GM18505 (cell line): ENCODE data around the gene PNMT.

ENCODE experiments used
- ATAC-seq: cut with Tn5 transposase; IDR thresholded peaks from one replicate; pipeline ENCODE4 v1.9.1; 2021; ENCODE audit not compliant: unreplicated experiment
- POLR2A ChIP-seq: IDR thresholded peaks from 4 replicates; pipeline ENCODE4 v1.6.1; 2011; ENCODE audit warnings: borderline replicate concordance; ENCODE audit not compliant: insufficient read depth, insufficient read length; ENCODE audit errors: extremely low read depth

Gene PNMT

DNA sequence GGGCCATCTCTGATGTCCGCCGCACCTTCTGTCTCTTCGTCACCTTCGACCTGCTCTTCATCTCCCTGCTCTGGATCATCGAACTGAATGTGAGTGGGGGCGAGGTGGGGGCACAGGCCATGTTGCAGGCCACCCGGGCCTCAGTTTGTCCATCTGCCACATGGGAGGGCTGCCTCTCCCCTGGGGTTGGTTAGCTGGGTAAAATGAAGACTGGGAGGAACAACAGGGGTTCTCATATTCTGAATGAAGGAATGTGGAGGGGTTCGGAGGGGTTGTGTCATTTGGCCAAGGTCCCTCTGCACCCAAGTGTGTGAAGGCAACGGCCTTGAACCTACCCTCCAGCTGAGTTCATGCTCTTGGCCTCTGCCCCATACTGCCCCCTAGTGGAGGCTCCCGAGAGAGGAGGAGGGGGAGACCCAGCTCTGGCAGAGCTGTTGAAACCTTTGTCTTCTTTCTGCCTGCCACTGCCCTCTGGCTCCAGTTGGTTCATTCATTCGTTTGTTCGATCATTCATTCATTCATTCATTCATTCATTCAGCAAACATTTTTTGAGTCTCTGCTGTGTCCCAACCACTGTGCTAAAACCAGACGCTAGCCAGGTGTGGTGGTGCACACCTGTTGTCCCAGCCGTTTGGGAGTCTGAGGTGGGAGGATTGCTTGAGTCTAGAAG is 14.5 kb upstream of the PNMT start:
- ATAC-seq: no peak
- no peak for TF ChIP-seq POLR2A

DNA sequence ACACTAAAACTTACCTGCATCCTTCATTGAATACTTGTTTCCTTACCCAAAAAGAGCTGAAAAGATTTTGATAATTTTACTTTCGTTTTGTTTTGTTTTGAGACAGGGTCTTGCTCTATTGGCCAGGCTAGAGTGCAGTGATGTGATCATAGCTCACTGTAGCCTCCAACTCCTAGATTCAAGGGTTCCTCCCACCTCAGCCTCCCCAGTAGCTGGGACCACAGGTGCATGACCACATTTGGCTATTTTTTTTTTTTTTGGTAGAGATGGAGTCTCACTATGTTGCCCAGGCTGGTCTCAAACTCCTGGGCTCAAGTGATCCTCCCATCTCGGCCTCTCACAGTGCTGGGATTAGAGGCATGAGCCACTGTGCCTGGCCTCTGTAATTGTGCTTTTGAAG is 13.1 kb upstream of the PNMT start:
- ATAC-seq: no peak
- no peak for TF ChIP-seq POLR2A

DNA sequence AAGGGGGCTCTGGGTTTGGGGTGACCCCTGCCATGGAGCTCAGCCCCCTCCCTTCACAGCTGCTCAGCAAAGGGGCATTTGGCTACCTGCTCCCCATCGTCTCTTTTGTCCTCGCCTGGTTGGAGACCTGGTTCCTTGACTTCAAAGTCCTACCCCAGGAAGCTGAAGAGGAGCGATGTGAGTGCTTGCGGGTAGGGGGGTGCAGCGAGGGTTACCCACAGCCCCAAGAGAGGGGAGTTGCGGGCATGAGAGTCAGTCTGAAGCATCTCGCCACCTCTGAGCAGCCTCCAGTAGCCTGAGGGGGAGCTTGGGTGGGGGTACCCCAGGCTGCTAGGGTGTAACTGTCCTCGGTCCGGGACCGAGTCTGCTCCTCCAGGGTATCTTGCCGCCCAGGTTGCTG is 9.9 kb upstream of the PNMT start:
- TF ChIP-seq POLR2A: no peak

DNA sequence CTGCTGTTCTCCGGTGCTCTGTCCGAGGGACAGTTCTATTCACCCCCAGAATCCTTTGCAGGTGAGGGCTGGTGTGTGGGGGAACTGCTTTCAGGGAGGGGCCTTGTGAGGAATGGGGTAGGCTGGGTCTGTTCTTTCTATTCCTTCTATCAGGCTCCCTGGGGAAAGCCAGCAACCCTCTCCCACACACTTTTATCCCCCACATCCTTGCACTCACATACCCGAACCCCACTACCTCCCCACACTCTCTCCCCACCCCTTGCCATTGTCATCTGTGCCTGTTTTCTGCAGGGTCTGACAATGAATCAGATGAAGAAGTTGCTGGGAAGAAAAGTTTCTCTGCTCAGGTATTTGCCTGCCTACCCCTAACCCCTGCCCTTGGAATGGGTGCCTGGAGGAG is 9.5 kb upstream of the PNMT start:
- no peak for TF ChIP-seq POLR2A
- ATAC-seq: no peak

More for the DNA sequence above, 9.9 kb upstream of the PNMT start:
- no peak for ATAC-seq

DNA sequence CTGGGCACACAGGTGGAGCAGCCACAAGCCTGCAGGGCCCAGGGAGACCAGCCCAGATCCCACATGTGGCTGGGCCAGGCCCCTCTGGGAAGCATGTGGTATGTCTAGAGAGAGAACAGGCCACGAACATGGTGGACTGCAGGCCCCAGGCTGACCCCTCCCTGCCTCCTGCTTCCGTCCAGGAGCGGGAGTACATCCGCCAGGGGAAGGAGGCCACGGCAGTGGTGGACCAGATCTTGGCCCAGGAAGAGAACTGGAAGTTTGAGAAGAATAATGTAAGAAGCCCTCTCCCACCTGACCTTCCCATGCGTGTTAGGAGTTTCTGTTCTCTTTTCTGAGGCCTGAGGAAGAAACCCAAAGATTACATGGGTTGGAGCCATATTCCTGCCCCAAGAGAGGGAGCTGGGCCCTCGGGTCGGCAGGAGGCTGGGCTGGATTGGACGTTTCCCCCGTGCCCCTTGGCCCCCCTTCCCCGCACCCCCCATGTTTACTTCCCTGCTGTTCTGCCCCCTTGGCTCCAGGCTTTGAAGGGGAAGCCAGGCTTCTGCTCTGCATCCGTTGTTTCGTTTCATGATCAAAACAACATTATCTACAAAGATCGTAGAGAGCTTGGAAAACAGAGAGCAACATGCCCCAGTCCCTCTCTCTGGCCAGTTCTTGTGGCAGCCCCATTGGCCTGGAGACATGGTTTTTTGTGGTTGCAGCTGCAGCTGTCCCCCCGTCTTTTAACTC is 8.8 kb upstream of the PNMT start:
- ATAC-seq: no peak
- TF ChIP-seq POLR2A: no peak

DNA sequence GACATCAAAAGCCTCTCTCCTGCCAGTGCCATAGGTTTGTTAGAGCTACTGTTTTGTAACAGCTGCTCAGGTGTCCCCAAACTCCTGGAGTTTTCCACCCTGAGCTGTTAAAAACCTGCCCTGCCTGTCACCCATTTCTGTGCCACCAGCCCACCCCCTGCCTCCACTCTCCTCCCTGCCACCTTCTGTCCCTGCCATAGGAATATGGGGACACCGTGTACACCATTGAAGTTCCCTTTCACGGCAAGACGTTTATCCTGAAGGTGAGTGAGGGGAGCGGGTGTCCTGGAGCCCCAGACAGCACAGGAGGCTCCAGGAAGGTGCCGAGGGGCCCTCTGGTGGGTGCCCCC is 8.3 kb upstream of the PNMT start:
- TF ChIP-seq POLR2A: no peak
- ATAC-seq: no peak

DNA sequence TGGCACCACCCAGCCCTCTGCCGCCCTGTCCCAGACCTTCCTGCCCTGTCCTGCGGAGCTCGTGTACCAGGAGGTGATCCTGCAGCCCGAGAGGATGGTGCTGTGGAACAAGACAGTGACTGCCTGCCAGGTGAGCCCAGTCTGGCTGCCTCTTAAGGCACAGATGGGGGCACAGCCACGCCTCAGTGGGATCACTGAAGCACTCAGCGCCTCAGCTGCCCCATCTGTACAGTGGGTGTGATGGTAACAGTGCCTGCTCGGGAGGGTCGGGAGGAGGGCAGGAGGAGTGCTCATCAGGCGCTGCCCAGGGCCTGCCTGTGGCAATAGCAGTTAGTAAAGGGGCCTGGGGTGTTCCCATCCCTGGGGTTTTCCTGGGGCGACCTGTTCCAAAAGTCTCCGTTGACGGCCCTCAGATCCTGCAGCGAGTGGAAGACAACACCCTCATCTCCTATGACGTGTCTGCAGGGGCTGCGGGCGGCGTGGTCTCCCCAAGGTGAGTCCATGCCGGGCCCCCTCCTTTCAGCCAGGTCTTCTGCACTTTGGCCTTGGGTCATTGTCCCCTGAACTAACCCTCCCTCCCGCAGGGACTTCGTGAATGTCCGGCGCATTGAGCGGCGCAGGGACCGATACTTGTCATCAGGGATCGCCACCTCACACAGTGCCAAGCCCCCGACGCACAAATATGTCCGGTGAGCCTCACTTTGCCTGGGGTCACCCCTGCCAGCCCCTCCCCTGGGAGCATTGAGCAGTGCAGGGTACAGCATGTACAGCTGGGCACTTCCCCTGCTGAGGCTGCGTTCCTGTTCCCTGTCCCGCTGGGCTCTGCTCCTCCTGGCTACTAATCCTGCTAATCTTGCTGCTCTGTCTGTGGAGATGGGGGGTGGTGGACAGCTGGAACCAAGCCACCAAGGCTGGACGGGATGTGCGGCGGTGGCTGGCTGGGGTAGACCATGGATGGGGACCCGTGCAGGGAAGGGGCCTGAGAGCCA is 7.6 kb upstream of the PNMT start:
- TF ChIP-seq POLR2A: no peak
- ATAC-seq: no peak

DNA sequence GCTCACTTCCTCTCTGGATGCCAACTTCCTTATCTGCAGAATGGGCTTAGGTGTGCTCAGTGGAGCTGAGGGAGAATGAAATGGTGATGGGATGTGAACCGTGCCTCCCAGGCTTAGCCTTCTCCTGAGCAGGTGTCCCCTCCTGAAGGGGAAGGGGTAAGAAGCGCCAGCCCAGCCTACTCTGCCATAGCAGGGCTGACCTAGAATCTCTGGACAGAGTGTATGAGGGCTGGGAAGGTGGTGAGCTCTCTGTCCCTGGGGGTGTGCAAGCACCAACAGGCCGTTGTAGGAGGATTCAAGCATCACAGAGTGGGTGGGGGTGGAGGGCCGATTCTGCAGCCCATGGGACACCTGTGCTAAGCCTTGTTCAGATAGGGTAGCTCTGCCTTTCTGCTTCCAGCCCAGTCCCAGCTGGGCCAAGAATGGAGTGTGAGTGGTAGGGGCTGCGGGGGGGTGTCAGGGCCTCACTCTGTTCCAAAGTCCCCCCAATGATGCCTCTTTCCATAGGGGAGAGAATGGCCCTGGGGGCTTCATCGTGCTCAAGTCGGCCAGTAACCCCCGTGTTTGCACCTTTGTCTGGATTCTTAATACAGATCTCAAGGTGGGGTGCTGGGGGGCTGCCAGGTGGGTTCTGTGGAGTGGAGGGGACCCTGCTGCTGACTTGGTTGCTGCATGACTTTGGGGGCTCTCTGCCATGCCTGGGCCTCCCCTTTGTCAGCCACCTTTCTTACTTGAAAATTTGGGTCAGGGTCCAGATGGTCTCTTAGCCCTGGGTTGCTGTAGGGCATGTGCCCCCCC is 6.3 kb upstream of the PNMT start:
- no peak for TF ChIP-seq POLR2A
- ATAC-seq: no peak

DNA sequence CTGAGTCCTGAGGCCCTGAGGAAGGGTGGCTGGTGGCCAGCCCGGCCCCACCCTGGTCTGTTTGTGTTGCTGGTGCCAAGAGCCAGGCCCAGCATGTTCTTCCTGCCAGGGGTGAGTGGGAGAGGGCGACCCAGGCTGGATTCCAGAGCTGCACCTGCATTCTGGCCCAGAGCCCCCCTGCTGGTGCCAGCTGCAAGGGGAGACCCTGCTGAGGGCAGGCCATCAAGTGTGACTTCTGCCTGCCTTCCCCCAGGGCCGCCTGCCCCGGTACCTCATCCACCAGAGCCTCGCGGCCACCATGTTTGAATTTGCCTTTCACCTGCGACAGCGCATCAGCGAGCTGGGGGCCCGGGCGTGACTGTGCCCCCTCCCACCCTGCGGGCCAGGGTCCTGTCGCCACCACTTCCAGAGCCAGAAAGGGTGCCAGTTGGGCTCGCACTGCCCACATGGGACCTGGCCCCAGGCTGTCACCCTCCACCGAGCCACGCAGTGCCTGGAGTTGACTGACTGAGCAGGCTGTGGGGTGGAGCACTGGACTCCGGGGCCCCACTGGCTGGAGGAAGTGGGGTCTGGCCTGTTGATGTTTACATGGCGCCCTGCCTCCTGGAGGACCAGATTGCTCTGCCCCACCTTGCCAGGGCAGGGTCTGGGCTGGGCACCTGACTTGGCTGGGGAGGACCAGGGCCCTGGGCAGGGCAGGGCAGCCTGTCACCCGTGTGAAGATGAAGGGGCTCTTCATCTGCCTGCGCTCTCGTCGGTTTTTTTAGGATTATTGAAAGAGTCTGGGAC is 5.5 kb upstream of the PNMT start:
- TF ChIP-seq POLR2A: no peak
- no peak for ATAC-seq

DNA sequence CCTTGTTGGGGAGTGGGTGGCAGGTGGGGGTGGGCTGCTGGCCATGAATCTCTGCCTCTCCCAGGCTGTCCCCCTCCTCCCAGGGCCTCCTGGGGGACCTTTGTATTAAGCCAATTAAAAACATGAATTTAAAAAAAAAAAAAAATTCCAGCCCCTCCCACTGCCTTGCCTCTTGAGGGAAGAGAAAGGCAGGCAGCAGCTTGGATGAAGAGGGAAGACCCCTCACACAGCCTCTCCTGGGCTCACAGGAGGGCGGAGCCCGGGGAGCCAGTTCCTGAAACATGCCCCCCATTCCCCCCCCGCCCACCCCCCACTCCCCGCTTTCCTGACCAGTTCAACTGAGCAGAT is 4.9 kb upstream of the PNMT start:
- ATAC-seq: no peak
- TF ChIP-seq POLR2A: no peak

DNA sequence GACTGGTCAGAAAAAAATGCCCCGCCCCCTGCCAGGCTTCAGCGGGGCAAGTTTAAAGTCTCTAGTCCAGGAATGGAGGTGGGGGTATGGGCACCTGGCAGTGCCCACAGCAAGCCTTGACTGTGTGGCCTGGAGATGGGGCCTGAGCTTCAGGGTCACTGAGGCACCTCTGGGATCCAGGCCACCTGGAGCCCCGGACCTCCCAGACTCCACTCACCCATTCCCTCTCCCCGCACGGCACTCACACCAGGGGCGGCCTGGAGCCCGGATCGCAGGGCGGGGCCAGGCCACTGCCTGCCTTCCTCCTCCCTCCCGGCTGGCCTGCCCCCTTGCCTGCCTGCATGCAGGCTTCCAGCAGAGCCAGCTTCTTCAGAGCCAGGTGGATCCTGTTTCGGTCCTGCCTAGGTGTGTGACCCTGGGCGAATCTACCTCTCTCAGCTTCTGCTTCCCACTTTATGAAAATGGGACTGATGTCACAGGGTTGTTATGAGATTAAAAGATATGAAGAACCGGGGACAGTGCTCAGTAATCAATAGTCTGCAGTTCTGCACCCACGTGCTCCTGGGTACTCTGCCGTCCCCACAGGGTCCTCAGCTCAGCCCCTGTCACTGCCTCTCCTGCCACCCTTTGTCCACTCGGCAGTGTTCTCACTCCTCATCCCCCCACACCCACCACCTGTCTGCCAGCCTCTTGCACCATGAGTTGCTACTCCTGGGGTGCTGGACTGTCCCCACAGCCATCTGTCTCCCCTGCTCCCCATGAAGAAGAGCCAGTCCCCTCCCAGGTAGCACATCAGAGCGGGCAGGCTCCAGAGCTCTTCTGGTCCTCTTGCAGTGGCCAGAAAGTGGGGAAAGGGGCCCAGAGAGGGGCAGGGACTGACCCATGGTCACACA is 4.3 kb upstream of the PNMT start:
- no peak for ATAC-seq
- no peak for TF ChIP-seq POLR2A

DNA sequence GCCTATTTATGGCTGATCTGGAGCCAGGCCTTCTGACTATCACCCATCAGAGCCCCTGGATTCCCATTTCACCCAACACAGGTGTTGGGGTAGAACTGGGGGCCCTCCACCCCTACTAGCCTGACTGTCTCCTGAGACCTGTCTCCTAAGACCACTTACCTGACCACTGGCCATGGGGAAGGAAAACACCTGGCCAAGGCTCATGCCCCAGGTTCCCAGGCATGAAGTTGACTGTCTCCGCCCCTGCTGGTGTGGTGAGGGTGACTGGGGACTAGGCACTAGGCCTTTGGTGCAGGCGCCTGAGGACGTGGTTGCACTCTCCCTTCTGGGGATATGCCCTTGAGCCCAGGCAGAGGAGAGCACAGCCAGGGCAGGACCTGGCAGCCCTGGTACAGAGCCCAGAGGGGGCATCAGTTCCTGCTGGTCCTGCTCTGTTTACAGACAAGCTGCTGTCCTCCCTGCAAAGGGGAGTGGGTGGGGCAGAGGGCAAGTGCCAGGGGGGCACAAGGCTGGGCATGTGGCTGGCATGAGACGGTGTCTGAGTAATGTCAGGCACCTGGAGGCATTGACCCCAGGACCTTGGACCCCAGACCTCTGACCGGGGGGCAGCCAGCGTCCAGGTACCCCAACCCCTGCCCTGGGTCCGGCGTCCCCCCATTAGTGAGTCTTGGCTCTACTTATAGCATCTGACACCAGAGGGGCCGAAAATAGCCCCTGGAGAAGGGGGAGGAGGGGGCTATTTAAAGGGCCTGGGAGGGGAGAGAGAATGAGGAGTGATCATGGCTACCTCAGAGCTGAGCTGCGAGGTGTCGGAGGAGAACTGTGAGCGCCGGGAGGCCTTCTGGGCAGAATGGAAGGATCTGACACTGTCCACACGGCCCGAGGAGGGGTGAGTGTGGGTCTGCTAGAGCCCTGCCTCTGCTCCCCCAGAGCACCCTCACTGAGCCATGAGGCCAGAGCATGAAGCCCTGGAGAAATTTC is 3.4 kb upstream of the PNMT start, which contains the start of gene TCAP:
Gene TCAP (plus strand): TSS at position 769 of the 981 bp plus-strand sequence. CDS start 11 bp downstream, at position 780.
- ATAC-seq: no peak

More for the DNA sequence above, 3.4 kb upstream of the PNMT start, which contains the start of gene TCAP:
- TF ChIP-seq POLR2A: no peak
